22Rv1 (cell line): ENCODE data around the gene SKP2.

Experiments used
- CTCF ChIP-seq: fragments of 450-650 bp; IDR thresholded peaks from 2 replicates; pipeline ENCODE4 v1.5.1; 2017; ENCODE audit warnings: mild to moderate bottlenecking
- ZFX ChIP-seq: fragments of 450-650 bp; IDR thresholded peaks from 2 replicates; pipeline ENCODE4 v1.6.1; 2017; ENCODE audit warnings: antibody characterized with exemption, borderline replicate concordance

DNA sequence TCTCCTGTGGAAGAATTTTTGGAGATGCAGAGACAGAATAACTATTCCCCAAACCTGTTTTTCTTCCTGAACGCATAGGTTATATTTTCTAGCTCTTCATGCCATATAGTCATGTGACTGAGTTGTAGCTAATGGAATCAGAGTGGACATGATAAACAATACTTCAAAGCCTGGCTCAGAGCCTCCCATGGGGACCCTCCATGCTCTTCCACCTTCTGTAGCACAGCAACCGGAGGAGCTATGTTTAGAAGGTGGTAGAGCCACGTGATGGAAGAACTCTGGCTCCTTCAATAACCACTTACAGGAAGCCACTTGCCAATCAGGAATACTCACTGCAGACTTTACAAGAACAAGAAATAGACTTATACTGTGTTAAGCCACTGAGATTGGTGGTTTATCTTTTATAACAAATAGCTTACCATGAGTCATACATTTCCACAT is 50.6 kb downstream of the SKP2 start:
- TF ChIP-seq CTCF = no peak
- no peak for TF ChIP-seq ZFX
